HCT116 (cell line): Measurements from ENCODE around the gene SNRNP70. TPM values are rescaled to one million over a fixed set of nuclear protein-coding genes. Genes with fewer than 3 reads are reported as not detected.
"Not testable (repeated sequence)": the region's sequence is repeated elsewhere in the genome, so short reads cannot be mapped to it uniquely, and the experiment has no call there.

Experiments used
- ATAC-seq: fragments of 200-7000 bp; cut with Tn5 transposase; 2 replicates; pipeline ENCODE4 v1.9.1; 2020; ENCODE audit warnings: mild to moderate bottlenecking, moderate library complexity
- BruUV-seq: library from RNA; stranded (reverse); fragments of 400-500 nt; replicated peaks from 2 replicates; lab custom pipeline; 2021; lab: Mats Ljungman, UMichigan
- CTCF ChIA-PET: fragments of 300-600 bp; sonication (Branson Sonifier 250); formaldehyde crosslinking; loops from one replicate; lab custom pipeline; 2021; ENCODE audit warnings: antibody characterized with exemption; lab: Charles Lee
- POLR2A ChIA-PET: fragments of 300-600, 350-600 bp; sonication (Branson Sonifier 250); formaldehyde crosslinking; loops from one replicate; lab custom pipeline; 2021; ENCODE audit warnings: antibody characterized with exemption; lab: Charles Lee
- RAD21 ChIA-PET, 2 experiments: fragments of 300-600 bp; sonication (Branson Sonifier 250); formaldehyde crosslinking; loops; one replicate each; lab custom pipeline; 2023; ENCODE audit warnings: low total read pairs in 2 of 2; ENCODE audit not compliant: uncharacterized antibody in 2 of 2, unreplicated experiment in 2 of 2, low non-redundant PET in 1 of 2; lab: Charles Lee
- DNase-seq: peaks from one replicate; pipeline ENCODE4 v3.0.0-alpha.2; 2010; ENCODE audit warnings: low read depth, low spot score
- H2AFZ ChIP-seq: fragments of 200-600 bp; shearing (Covaris generic), sonication (generic); 2 replicates; pipeline ENCODE4 v1.6.1; 2017; ENCODE audit warnings: low read depth, mixed run types, mixed read lengths, antibody characterized with exemption, low read length; ENCODE audit not compliant: poor library complexity, severe bottlenecking
- H3K27ac ChIP-seq: 2 replicates; pipeline ENCODE4 v1.5.1; 2012; ENCODE audit warnings: low read depth, low read length
- H3K27me3 ChIP-seq: fragments of 200-600 bp; sonication (generic); 2 replicates; pipeline ENCODE4 v1.6.1; 2016; ENCODE audit warnings: mixed run types, low read length, mixed read lengths; ENCODE audit not compliant: insufficient read depth
- H3K36me3 ChIP-seq, 2 experiments: fragments of 200-500 bp in 1 of 2; fragments of 200-600 bp in 1 of 2; sonication (Bioruptor generic) in 1 of 2; sonication (generic) in 1 of 2; 2 replicates each; pipeline versions ENCODE4 v1.5.1 to v1.6.1; 2014 to 2016; ENCODE audit warnings: low read length in 2 of 2, inconsistent platforms in 1 of 2, mixed read lengths in 1 of 2, mixed run types in 1 of 2; ENCODE audit not compliant: insufficient read depth in 2 of 2, control insufficient read depth in 1 of 2
- H3K4me1 ChIP-seq, 2 experiments: fragments of 200-600 bp in 1 of 2; sonication (generic) in 1 of 2; 2 replicates each; pipeline versions ENCODE4 v1.5.1 to v1.6.1; 2012 to 2017; ENCODE audit warnings: low read length in 2 of 2, inconsistent platforms in 1 of 2, mild to moderate bottlenecking in 1 of 2, mixed read lengths in 1 of 2, mixed run types in 1 of 2, moderate library complexity in 1 of 2; ENCODE audit not compliant: insufficient read depth in 2 of 2, control insufficient read depth in 1 of 2
- H3K4me2 ChIP-seq: fragments of 200-600 bp; sonication (generic); 2 replicates; pipeline ENCODE4 v1.6.1; 2017; ENCODE audit warnings: mixed run types, low read length, mixed read lengths
- H3K4me3 ChIP-seq, 2 experiments: fragments of 200-600 bp in 1 of 2; sonication (generic) in 1 of 2; replicated peaks in 1 of 2; 2 replicates each; pipeline ENCODE4 v1.5.1; 2011 to 2016; ENCODE audit warnings: low read length in 2 of 2, control low read depth in 1 of 2, low read depth in 1 of 2, mild to moderate bottlenecking in 1 of 2, mixed read lengths in 1 of 2, mixed run types in 1 of 2
- H3K79me2 ChIP-seq: fragments of 200-600 bp; sonication (generic); 2 replicates; pipeline ENCODE4 v1.6.1; 2017; ENCODE audit warnings: mild to moderate bottlenecking, mixed run types, low read length, moderate library complexity, mixed read lengths; ENCODE audit not compliant: insufficient read depth
- H3K9ac ChIP-seq: fragments of 200-600 bp; sonication (generic); 2 replicates; pipeline ENCODE4 v1.6.1; 2016; ENCODE audit warnings: low read length, mixed read lengths
- H3K9me2 ChIP-seq: fragments of 200-600 bp; sonication (generic), shearing (Covaris generic); 2 replicates; pipeline ENCODE4 v1.6.1; 2017; ENCODE audit warnings: mixed run types, mild to moderate bottlenecking, moderate library complexity; ENCODE audit not compliant: insufficient read depth
- H3K9me3 ChIP-seq, 2 experiments: fragments of 200-500 bp in 1 of 2; fragments of 200-600 bp in 1 of 2; sonication (Bioruptor generic) in 1 of 2; sonication (generic) in 1 of 2; 2 replicates each; pipeline ENCODE4 v1.6.1; 2014 to 2017; ENCODE audit warnings: low read length in 2 of 2, mixed read lengths in 2 of 2, inconsistent platforms in 1 of 2, low read depth in 1 of 2, mild to moderate bottlenecking in 1 of 2, mixed run types in 1 of 2, moderate library complexity in 1 of 2; ENCODE audit not compliant: control insufficient read depth in 1 of 2, insufficient read depth in 1 of 2
- H4K20me1 ChIP-seq: fragments of 200-600 bp; sonication (generic), shearing (Covaris generic); 2 replicates; pipeline ENCODE4 v1.6.1; 2017; ENCODE audit warnings: mixed run types, mild to moderate bottlenecking, moderate library complexity; ENCODE audit not compliant: insufficient read depth
- CBX3 ChIP-seq: IDR thresholded peaks from 2 replicates; pipeline ENCODE4 v1.6.1; 2012; ENCODE audit warnings: low read depth
- CEBPB ChIP-seq: IDR thresholded peaks from 2 replicates; pipeline ENCODE4 v1.6.1; 2012; ENCODE audit warnings: low read depth
- CTCF ChIP-seq, 3 experiments: fragments of 200-600 bp in 1 of 3; sonication (generic) in 1 of 3; IDR thresholded peaks in 2 of 3; conservative IDR thresholded peaks in 1 of 3; 2 replicates each; pipeline ENCODE4 v1.5.1; 2012 to 2017; ENCODE audit warnings: low read depth in 2 of 3, low read length in 2 of 3, antibody characterized with exemption in 1 of 3, borderline replicate concordance in 1 of 3, control low read depth in 1 of 3, mild to moderate bottlenecking in 1 of 3, mixed read lengths in 1 of 3, mixed run types in 1 of 3, moderate library complexity in 1 of 3; ENCODE audit not compliant: insufficient read depth in 1 of 3
- FOSL1 ChIP-seq: IDR thresholded peaks from 2 replicates; pipeline ENCODE4 v1.6.1; 2012; ENCODE audit warnings: low read depth
- MAX ChIP-seq: IDR thresholded peaks from 2 replicates; pipeline ENCODE4 v1.6.1; 2012
- POLR2A ChIP-seq: IDR thresholded peaks from 2 replicates; pipeline ENCODE4 v1.7.0; 2011; ENCODE audit warnings: borderline replicate concordance; ENCODE audit not compliant: insufficient read depth, insufficient read length; ENCODE audit errors: extremely low read depth
- POLR2AphosphoS5 ChIP-seq: IDR thresholded peaks from 2 replicates; pipeline ENCODE4 v1.6.1; 2011; ENCODE audit warnings: mild to moderate bottlenecking, low read depth, low read length, moderate library complexity
- REST ChIP-seq: IDR thresholded peaks from 2 replicates; pipeline ENCODE4 v1.6.1; 2012; ENCODE audit warnings: low read depth
- SP1 ChIP-seq: IDR thresholded peaks from 2 replicates; pipeline ENCODE4 v1.6.1; 2012; ENCODE audit warnings: low read depth
- YY1 ChIP-seq: IDR thresholded peaks from 2 replicates; pipeline ENCODE4 v1.6.1; 2011; ENCODE audit warnings: low read length, low read depth, moderate library complexity, mild to moderate bottlenecking; ENCODE audit not compliant: insufficient replicate concordance; ENCODE audit errors: extremely low read depth
- intact Hi-C: fragments of 100-400 bp; cut with micrococcal nuclease; formaldehyde crosslinking; loops from 2 replicates; pipeline ENCODE4 v1.10.0; 2022
- total RNA-seq: library from RNA; stranded (reverse); gene quantifications from one replicate; pipeline ENCODE4 v1.2.1, GENCODE V29; 2021; ENCODE audit not compliant: unreplicated experiment

SNRNP70 gene
- total RNA-seq, 1 experiment from 2014 or later: 236 TPM

GRCh38 chr19:49050376-49051033 is 34.7 kb upstream of the SNRNP70 start:
- BruUV-seq, H3K36me3 ChIP-seq, POLR2A ChIA-PET, H3K9me3 ChIP-seq: not testable (repeated sequence)
- ATAC-seq: peak; percentile 99
- peaks cover 8 to 24% of the 10 kb centered on the region in 2 experiments; a peak in 3 of 4 replicates for H3K4me1 ChIP-seq
- peak; percentile 55 for TF ChIP-seq SP1
- peak; percentile 91 for TF ChIP-seq MAX
- peak; percentile 68; the same call in 1 of the 2 replicates for TF ChIP-seq CBX3
- peak; percentile 78 for TF ChIP-seq FOSL1
- TF ChIP-seq, all 23 proteins: peak for 4; not testable (repeated sequence) for 19
- RAD21 ChIA-PET, intact Hi-C loops, H3K79me2 ChIP-seq, H3K4me3 ChIP-seq, H2AFZ ChIP-seq, H3K9me2 ChIP-seq, CTCF ChIA-PET, H4K20me1 ChIP-seq, H3K27me3 ChIP-seq: not testable (repeated sequence)
- peak overlapping the region; percentile 61 for H3K4me2 ChIP-seq
- H3K27ac ChIP-seq: peak overlapping the region; percentile 31; the same call in 1 of the 2 replicates
- peak overlapping the region; percentile 36; the same call in 1 of the 2 replicates for H3K9ac ChIP-seq
- peak; percentile 65 for DNase-seq

GRCh38 chr19:49056101-49056901 is 28.9 kb upstream of the SNRNP70 start:
- Histone ChIP-seq H4K20me1 (no peaks in the 10 kb centered on the region), H3K36me3 (no peaks in the 10 kb centered on the region), H3K4me1 (peaks cover 17 to 56% of the 10 kb centered on the region in 2 experiments), H3K9ac (peak overlapping the region; percentile 73), H2AFZ (peak overlapping the region; percentile 11), H3K27ac (peak overlapping the region; percentile 81), H3K9me2 (no peaks in the 10 kb centered on the region), H3K27me3 (no peaks in the 10 kb centered on the region), H3K9me3 (no peaks in the 10 kb centered on the region), H3K4me2 (peak overlapping the region; percentile 81), H3K79me2 (no peaks in the 10 kb centered on the region; the same call in 1 of the 2 replicates), H3K4me3 (peak overlapping the region; percentile 65 to 67)
- BruUV-seq: TSS peak; percentile 67
- peak; percentile 34 for DNase-seq
- peak; percentile 86 for ATAC-seq
- ChIA-PET CTCF (interaction anchor here (1.3 to 4.1 kb wide), 2 partner anchors 41 to 63 kb away, joined by 5 to 20 read pairs; partner anchors contain the start of genes GYS1 and RUVBL2), POLR2A (interaction anchor here (1.0 to 1.7 kb wide), 3 partner anchors 37 to 63 kb away, joined by 3 to 4 read pairs (median 3); partner anchors contain the start of genes GYS1 and RUVBL2), RAD21 (no interaction called here)
- intact Hi-C loops: no loop called here
- TF ChIP-seq POLR2A (peak; percentile 30), MAX (peak; percentile 55), YY1 (no peak), POLR2AphosphoS5 (peak; percentile 77), CEBPB (no peak), REST (no peak), SP1 (no peak), CTCF (IDR thresholded peaks at IDR 0.05 in 2 of 3, conservative IDR thresholded peaks at IDR 0.05 in 1 of 3; ENCODE audit: borderline replicate concordance in 1 of 3, insufficient read depth in 1 of 3, low read depth in 2 of 3, low read length in 2 of 3) (peak in 1 of 3 experiments; percentile 12; a peak in 1 of 6 replicates)
